ENCODE results near the gene AVPR2.

DNA sequence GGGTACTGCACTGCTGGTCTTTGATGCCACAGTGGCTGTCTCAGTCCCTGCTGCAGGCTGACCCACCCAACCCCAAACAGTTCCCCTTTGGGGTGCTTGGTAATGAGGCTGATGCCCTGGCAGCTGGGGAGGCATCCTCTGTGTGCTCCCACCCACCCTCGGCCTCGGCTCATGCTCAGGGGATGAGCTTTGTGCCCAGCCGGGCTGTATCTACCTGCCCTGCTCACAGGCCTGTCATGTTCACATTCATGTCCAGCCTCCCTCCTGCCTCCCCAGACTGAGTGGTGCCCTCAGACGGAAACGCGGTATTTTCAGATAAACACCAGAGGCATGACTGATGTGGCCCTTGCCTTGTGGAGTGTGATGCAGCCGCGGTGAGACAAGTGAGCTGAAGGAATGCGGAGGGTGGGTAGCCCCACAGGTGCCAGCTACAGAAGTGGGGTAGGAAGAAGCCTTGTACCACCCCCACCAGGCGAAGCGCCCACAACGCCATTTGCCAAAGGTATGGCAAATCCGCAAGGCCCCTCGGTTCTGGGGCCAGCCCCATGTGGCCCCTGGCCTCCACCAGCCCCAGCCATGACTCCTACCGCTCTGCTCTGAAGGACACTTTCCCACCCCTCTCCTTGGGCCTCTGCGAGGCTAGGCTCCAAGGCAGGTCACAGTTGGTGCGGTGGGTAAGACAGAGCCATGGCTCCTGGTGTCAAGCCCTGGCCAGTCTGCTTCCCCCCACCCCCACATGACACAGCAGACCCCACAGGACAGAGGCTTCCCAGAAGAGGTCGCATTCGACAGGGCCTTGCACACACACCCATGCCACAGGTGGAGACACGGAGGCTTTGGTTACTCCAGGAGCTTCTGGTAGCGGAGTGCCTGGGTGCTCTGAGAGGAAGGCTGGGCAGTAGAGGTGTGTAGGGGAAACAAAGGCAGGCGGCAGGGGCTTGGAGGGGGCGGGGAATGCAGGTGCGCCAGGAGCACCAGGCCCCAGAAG, 41.8 kb downstream of the AVPR2 start:
- TF ChIP-seq, protein P1, sequence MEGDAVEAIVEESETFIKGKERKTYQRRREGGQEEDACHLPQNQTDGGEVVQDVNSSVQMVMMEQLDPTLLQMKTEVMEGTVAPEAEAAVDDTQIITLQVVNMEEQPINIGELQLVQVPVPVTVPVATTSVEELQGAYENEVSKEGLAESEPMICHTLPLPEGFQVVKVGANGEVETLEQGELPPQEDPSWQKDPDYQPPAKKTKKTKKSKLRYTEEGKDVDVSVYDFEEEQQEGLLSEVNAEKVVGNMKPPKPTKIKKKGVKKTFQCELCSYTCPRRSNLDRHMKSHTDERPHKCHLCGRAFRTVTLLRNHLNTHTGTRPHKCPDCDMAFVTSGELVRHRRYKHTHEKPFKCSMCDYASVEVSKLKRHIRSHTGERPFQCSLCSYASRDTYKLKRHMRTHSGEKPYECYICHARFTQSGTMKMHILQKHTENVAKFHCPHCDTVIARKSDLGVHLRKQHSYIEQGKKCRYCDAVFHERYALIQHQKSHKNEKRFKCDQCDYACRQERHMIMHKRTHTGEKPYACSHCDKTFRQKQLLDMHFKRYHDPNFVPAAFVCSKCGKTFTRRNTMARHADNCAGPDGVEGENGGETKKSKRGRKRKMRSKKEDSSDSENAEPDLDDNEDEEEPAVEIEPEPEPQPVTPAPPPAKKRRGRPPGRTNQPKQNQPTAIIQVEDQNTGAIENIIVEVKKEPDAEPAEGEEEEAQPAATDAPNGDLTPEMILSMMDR (conservative IDR thresholded peaks at IDR 0.05), result no peak
- TF ChIP-seq ZFX (IDR thresholded peaks at IDR 0.05), result no peak

Measured in C4-2B (cell line).